Uterus (tissue), 2 donors: ENCODE results near the gene ADARB2.

ENCODE experiments used
- CTCF ChIP-seq, 4 experiments: fragments of 200-600 bp in 2 of 4; fragments of 450-650 bp in 2 of 4; sonication (generic) in 2 of 4; IDR thresholded peaks; one replicate each; pipeline ENCODE4 v1.5.1; 2016 to 2019; ENCODE audit warnings: antibody characterized with exemption in 4 of 4, mild to moderate bottlenecking in 2 of 4, moderate library complexity in 1 of 4
- POLR2A ChIP-seq, 2 donors: fragments of 450-650 bp; IDR thresholded peaks; one replicate each; pipeline ENCODE4 v1.6.1; 2016; ENCODE audit warnings: antibody characterized with exemption in 2 of 2, mild to moderate bottlenecking in 1 of 2, moderate library complexity in 1 of 2

GRCh38 chr10:1278306-1278705 lies 459.0 kb downstream of the ADARB2 start:
- no peak for TF ChIP-seq CTCF (IDR thresholded peaks at IDR 0.05)
- TF ChIP-seq POLR2A (IDR thresholded peaks at IDR 0.05), result no peak
